GM21576 (cell line): ENCODE data around the gene FAM135A.
"Not testable (repeated sequence)": the region's sequence is repeated elsewhere in the genome, so short reads cannot be mapped to it uniquely, and the experiment has no call there.

Experiments used
- ATAC-seq: cut with Tn5 transposase; IDR thresholded peaks from one replicate; pipeline ENCODE4 v1.9.1; 2021; ENCODE audit warnings: mild to moderate bottlenecking, moderate library complexity; ENCODE audit not compliant: unreplicated experiment

Gene FAM135A

DNA sequence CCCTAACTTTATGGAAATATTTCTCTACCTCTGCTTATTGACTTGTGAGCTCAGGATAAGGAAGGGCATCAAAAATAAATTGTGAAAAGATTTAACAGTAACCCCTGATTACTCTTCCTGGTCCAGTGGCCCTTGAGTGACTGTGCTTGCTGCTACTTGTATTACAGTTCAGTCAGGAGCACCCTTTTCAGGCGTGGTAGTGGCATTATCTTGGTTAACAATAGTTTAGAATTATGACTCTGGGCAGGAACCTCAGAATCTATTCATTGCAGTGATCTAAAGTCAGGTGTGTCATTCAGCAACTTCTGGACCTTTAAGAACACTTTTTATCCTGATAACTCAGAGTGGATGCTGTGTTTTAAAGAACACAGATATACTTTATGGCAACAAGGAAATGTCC lies 43.4 kb downstream of the FAM135A start:
- ATAC-seq: no peak

GRCh38 chr6:70459235-70459634 lies 45.9 kb downstream of the FAM135A start:
- ATAC-seq: no peak

- not testable (repeated sequence) for ATAC-seq
These were observed 46.4 kb downstream of the FAM135A start for GRCh38 chr6:70459699-70460098.

DNA sequence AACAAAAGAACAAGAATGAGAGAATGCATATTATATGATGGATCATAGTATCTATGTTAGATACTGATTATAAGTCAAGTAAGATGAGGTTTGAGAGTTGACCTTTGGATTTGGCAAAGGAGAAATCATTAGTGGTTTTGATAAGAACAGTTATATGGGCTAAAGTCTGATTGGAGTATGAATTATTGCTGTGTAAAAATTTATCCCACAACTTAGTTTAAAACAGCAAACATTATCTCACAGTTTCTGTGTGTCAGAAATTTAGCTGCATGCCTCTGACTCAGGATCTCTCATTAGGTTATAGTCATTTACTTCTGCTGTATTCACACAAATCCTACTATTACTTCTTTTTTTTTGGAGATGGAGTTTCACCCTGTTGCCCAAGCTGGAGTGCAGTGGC lies 56.7 kb downstream of the FAM135A start:
- ATAC-seq: no peak

- not testable (repeated sequence) for ATAC-seq
These were observed 57.2 kb downstream of the FAM135A start for GRCh38 chr6:70470510-70470909.

DNA sequence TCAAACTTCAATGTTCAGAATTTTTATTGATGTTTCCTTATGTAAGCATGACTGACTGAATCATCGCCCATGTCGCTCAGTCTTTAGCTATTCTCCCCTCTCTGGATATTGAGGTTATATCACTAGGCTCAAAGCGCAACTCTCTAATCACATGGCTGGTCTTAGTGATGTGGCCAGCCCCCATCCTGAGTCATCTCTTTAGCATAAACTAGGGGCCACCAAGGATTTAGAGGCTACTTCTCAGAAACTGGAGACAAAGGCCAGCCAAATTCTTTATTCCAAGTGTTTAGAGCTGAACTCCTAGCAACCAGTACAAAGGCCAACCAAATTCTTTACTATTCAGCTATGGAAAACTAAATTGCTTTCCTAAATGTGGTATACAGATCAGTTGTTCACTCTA lies 61.4 kb downstream of the FAM135A start:
- ATAC-seq: no peak

DNA sequence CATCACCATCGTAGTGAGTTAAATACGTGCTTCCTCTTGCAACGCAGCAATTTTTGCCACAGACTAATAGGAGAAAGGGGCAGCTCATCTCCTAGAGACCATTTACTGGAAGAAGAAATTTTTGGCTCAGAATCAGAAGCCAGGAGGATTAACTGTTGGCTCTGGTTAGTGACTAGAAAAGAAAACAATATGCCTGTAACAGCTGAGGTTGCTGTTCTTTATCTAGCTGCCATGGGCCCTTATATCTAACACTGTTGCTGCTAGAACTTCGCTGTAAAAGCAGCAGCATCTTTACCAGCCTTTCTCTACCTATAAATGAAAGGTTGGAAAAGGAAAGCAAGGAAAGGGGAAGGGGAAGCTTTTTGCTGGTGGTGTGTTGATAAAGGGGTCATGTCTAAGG lies 65.9 kb downstream of the FAM135A start:
- ATAC-seq: no peak

- ATAC-seq: not testable (repeated sequence)
These were observed 73.3 kb downstream of the FAM135A start for GRCh38 chr6:70486638-70487037.

GRCh38 chr6:70489364-70489763 lies 76.1 kb downstream of the FAM135A start:
- no peak for ATAC-seq

DNA sequence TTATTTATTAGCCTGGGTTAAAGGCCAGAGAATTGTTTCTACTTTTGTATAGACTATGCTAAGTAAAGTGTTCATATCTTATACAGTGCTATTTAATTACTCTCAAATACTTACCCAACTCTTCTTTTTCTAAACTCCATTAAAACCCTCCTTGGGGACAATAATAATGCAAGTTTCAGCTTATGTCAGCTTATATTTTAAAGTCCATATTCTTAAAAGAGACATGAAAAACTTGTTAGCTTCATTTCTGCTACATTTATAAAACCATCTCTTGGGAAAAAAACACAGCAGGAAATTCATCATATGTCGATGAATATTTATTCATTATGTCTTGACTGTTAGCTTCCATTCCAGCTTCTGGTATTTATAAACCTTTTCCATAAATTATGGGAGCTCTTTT lies 81.5 kb downstream of the FAM135A start:
- no peak for ATAC-seq

GRCh38 chr6:70495790-70496189 lies 82.5 kb downstream of the FAM135A start:
- ATAC-seq: not testable (repeated sequence)

- ATAC-seq: no peak
These were observed 89.2 kb downstream of the FAM135A start for GRCh38 chr6:70502484-70502883.

DNA sequence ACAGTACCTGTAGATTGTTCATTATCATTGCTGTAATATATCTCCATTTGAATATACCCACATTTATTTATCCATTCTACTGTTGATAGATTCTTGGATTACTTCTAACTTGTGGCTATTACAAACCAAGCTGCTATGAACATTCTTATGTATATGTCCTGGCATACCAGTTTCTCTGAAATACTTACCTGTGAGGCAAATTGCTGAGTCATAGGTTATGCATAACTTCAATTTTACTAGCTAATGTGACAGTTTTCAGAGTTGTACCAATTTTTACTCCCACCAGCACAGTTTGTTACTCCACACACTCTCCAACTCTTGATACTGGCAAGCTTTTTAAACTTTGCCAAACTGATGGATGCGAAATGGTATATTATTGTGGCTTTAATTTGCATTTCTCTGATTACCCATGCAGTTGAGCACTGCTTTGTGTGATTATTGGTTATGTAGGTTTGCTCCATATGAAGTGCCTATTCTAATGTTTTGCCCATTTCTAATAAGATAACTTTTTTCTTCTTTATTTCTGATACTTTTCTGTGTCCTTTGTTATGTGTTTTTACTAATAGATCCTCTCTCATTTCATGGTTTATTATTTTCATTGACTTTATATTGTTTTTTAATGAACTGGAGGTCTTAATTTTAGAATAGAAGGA lies 90.6 kb downstream of the FAM135A start:
- no peak for ATAC-seq

DNA sequence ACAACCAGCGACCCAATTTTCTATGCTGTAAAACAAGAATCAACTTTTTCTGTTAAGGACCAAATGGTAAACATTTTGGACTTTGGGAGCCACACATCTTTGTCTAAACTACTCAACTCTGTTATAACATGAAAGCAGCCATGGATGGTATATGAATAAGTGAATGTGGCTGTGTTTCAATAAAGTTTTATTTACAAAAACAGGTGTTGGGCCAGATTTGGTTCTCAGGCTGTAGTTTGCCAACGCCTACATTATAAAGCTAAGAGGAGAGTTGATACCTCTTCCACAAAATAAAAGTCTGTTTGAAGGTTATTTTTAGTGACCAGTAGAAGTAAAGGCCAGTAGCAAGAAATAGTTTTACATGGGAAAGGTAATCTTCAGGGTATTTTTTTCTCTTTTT lies 93.0 kb downstream of the FAM135A start:
- no peak for ATAC-seq

DNA sequence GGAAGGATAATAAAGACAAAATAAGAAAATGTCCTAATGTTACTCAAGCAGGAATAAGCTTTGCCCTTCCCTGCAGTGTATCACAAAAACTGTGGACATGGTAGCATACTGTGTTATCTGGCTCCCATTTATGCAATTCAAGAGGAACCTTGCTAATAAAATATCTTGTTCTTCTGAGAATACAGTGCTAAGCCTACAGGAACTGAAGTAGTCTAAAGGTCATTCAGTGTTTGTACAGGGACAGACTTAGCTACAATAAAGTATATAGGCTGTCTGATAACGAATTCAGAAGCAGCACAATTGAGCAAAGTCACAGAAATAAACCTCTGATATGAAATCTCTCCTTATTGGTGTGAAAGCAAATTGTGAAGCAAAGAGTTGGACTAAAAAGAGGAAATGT lies 93.9 kb downstream of the FAM135A start:
- ATAC-seq: no peak

- no peak for ATAC-seq
These were observed 95.6 kb downstream of the FAM135A start for GRCh38 chr6:70508953-70509352.

DNA sequence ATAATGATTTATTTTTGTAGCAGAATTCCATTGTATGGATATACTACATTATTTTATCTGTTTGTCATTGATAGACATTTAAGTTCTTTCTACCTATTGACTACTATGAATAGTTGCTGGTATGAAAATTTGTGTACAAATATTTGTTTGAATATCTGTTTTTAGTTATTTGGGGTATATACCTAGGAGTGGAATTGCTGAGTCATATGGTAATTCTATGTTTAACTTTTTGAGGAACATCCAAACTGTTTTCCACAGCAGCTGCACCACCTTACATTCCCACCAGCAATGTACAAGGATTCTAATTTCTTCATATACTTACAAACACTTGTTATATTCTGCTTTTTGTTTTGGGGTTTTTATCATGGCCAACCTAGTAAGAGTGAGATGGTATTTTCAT lies 97.3 kb downstream of the FAM135A start:
- no peak for ATAC-seq

DNA sequence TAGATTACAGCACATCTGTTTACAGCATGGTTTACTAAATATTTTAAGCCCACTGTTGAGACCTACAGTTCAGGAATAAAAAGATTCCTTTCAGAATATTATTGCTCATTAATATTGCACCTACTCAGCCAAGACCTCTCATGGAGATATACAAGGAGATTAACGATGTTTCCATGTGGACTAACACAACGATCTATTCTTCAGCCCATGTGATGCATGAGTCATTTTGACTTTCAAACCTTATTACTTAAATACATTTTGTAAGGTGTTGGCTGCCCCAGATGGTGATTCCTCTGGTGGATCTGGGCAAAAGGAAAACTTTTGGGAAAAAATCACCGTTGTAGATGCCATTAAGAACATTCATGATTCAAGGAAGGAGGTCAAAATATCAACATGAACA lies 105.4 kb downstream of the FAM135A start:
- no peak for ATAC-seq

DNA sequence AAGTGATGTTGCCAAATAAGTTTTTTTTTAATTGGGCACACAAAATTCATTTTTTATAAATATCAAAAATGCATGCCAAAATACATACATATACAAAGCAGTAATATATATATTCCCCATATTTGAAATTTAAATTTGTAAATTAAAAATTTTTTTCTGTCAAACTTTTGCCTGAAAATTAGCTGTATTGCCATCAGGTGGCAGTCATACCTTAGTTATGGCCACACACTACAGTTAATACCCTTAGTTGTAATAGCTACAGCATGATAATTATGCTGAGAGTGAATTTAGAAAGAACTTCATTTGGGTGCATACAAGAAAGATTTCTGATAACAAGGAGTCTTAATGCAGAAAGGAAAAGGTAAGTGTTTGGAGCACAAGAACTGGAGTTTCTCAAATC lies 107.3 kb downstream of the FAM135A start:
- ATAC-seq: no peak

DNA sequence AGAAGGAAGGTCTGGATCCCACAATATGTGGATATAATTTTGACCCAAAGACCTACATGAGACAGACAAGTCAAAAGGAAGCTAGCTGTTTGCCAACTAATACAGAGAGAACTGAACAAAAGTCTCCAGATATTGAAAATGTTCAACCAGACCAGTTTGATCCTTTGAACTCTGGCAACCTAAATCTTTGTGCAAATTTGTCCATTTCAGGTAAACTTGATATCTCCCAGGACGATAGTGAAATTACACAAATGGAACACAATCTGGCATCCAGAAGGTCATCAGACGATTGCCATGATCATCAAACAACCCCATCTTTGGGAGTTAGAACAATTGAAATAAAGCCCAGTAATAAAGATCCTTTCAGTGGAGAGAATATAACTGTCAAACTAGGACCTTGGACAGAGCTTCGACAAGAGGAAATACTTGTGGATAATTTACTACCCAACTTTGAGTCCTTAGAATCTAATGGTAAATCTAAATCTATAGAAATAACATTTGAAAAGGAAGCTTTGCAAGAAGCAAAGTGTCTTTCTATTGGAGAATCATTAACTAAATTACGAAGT lies 111.5 kb downstream of the FAM135A start:
- no peak for ATAC-seq

DNA sequence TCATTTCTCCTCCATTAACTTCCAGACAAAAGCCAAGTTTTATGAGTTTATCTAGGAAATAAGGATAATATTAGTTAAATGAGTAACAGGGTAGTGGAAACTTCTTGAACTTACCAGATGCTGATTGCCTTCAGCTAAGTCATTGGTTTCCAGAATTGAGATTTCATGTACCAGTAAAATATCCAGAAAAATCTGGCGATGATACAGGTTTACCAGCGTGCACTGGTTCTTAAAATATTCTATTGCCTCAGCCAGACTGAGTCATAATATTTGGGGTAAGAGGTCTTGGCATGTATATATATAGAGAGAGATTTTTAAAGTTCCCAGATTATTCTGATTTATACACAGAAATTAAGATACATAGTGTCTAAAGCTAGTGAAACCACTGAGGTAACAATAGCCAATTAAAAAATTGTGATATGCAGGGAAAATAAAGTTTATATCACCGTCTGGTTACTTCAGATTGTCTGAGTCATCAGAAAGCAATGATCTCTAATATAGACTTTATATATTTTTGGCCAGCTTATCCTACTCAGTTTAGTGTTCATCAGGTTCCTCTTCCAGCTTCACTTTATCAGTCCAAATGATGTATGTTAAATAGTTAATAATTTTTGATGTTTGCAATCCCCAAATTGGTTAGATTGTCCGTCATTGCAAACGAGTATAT lies 113.9 kb downstream of the FAM135A start:
- no peak for ATAC-seq

GRCh38 chr6:70530023-70530422 lies 116.7 kb downstream of the FAM135A start:
- ATAC-seq: no peak
